GM19324 (cell line): ENCODE data around the gene GRN.
A peak's percentile ranks its signal among the peaks of the same experiment; 100 is the strongest.

Source experiments
- ATAC-seq: cut with Tn5 transposase; IDR thresholded peaks from one replicate; pipeline ENCODE4 v1.9.1; 2021; ENCODE audit warnings: mild to moderate bottlenecking, moderate library complexity; ENCODE audit not compliant: unreplicated experiment, low FRiP score

The GRN gene

GRCh38 chr17:44344939-44345453 lies at the start of gene GRN:
Gene GRN (plus strand): TSS chr17:44345302. CDS start chr17:44349165, 3,863 bp downstream.
- peak; percentile 66 for ATAC-seq

DNA sequence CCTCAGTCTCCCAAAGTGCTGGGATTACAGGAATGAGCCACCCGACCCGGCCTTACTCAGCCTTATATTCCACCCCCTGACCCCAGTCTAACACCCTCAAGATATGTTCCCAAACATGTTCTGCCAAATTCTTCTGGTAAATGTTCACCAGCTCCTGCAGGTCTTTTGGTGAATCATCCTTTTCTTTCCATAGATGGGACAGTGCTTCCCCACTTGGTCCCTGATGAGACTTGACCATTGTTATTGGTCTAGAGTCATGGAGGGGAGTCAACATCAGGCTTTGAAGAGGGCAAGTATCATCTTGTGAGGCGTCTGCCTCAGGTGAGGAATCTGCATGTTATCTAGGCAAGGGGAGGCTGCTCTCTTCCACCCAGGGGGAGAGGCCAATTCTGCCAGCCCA lies 47.1 kb upstream of the GRN start:
- no peak for ATAC-seq

GRCh38 chr17:44304651-44305050 lies 40.5 kb upstream of the GRN start:
- ATAC-seq = no peak

DNA sequence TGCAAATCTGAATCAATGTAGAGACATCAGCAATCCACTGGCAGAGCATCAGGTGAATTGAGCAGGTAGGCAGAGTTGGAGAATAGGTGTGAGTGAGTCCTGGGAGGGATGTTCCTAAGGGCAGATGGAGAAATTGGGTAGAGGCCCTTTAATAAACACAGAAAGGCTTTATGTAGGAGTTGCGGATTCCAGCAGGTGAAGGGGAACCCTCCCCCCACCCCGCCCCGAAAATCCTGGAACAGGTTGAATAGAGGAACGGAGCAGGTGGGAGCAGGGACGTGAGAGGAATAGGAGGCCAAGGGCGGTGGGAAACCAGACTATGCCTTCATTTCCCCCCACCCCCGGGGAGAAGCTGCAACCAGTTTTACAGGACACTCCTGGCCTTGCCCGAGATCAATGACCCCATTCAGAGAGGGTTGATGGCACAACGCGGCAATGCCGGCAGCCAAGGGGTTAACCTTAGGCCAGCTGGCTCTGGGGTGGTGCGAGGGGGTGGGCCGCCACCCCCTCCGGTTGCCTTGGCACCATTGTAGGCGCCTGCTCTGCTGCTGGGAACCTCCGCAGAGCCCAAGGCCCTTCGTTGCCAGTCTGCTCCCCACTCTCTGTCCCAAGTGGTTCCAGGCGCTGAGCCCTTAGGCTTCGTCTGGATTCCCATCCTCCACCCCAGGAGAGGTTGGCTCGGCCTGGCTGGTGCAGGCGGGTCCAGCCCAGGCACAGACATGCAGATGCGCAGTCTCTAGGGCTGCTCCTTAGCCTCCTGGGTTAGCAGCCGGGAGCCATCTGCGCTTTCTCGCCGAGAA lies 37.5 kb upstream of the GRN start:
- ATAC-seq = no peak

- peak; percentile 54 for ATAC-seq
Observed at GRCh38 chr17:44308320-44308818, 36.7 kb upstream of the GRN start, which contains the start of gene RUNDC3A. Gene RUNDC3A (plus strand): TSS chr17:44308601. CDS start chr17:44308833, 232 bp downstream.

DNA sequence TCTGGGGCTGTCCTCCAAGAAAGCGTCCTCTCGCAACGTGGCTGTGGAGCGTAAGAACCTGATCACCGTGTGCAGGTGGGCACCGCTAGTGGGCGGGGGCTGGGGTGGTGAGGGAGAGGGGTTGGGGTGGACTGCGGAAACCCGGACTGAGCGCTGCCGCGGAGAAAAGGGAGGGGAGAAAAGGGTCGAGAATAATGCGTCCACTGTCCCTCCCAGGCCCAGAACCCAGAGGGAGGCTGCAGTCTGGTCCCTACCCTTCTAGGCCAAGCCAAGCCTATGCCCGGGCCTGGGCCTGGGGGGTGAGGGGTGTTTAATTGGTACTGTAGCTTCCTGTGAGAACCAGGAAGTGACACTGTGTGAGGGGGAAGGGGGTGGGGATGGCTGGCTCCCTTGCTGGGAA lies 36.2 kb upstream of the GRN start:
- no peak for ATAC-seq

GRCh38 chr17:44309472-44309871 lies 35.6 kb upstream of the GRN start:
- no peak for ATAC-seq

DNA sequence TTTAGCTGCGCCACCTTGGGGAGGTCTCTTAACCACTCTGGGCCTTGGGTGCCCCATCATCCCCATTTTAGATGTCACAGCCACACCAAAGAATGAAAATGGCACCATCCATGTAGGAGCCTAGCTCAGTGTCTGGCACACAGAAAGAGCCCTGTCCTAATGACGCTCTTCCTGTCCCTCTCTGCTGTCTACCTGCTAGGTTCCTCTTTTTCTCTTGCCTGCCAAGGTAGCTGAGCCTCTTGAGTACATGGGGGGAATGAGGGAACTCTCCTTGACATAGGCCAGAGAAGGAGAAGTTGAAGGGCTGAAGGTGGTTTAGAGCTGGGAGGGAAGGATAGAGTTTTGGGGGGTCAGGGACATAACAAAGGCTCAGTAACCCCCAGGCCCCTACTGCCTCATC lies 34.9 kb upstream of the GRN start:
- ATAC-seq = no peak

DNA sequence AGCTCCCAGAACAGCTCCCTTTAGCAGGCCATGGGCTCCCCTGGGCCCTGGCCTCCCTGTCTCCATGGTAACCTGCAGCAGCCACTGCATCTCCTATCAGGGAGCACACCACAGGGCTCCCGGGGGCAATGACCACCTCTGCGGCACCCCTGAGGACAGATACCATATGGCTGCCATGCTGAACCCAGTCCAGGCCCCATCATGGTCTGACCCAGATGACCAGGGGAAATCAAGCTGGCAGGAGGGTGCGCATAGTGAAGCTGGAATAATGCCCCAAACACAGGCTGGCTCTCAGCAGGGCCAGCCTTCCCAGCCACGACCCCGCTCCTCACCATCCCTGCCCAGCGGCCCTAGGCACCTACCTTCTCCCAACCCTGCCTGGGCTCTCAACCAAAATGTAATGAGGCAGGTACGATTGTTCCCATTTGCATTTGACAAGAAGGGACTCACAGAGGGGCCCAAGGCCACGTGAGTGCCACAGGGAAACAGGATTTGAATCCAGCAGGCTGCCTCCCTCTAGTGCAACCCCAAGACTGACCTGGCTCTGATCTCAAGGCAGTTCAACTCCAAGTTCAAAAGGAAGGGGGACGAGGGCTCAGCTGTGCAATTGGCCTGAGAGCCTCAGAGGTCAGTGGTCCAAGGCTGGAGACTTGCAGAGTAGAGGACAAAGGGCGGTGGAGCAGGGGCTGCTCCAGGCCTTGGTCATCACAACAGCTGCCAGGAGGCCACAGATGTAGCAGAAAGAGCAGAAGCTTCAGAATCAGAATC lies 34.3 kb upstream of the GRN start:
- no peak for ATAC-seq

DNA sequence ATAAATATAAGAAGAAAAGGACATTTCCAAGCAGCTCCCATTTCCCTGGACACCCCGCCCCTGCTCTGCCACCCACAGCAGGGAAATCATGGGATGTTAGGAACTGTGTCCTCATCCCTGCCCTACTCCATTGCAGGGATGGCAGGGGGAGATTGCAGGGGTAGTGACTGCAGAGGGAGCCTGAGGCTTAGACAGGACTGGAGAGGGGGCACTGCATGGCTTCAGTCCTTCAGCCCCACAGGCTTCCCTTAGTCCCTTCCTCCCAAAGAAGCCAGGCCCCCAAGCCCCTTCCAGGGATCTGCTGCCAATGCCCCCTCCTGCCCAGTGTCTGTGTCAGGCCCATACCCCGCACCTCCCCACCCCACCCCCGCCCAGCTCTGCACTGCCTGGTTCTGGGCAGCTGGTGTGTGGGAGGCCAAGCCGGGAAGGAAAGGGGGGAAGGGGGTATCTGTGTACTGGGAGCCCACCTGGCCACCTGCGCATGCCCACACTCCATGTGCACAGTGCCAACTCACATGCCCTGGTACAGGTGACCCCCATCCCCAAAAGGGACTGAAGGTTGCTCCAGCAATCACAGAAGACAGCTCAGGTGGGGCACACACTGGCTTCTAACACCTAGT lies 33.4 kb upstream of the GRN start:
- ATAC-seq = no peak

- ATAC-seq = no peak
Observed at GRCh38 chr17:44312396-44313104, 32.6 kb upstream of the GRN start.

GRCh38 chr17:44314031-44314430 lies 31.1 kb upstream of the GRN start:
- ATAC-seq = no peak

GRCh38 chr17:44314524-44314868 lies 30.6 kb upstream of the GRN start:
- no peak for ATAC-seq

DNA sequence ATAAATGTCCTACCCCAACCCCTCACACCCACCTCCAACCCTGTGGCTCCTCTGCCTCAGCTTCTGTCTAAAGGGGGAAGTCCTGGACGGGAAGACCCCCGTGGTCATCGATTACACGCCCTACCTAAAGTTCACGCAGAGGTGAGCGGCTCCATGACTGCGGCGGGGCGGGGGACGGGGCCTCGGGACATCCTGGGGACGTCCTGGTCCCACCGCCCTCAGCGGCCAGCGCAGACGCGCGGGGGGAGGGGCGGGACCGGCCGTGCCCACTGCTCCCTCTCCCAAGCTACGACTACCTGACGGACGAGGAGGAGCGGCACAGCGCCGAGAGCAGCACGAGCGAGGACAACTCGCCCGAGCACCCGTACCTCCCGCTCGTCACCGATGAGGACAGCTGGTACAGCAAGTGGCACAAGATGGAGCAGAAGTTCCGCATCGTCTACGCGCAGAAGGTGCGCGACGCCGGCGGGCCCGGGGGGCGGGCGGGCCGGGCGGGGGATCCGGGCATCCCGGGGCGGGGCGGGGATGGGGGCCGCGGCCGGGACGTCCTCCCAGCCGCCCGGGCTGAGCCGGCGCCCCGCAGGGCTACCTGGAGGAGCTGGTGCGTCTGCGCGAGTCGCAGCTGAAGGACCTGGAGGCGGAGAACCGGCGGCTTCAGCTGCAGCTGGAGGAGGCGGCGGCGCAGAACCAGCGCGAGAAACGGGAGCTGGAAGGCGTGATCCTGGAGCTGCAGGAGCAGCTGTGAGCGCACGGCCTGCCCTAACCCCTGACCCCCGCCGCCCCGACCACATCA lies 30.0 kb upstream of the GRN start:
- no peak for ATAC-seq

DNA sequence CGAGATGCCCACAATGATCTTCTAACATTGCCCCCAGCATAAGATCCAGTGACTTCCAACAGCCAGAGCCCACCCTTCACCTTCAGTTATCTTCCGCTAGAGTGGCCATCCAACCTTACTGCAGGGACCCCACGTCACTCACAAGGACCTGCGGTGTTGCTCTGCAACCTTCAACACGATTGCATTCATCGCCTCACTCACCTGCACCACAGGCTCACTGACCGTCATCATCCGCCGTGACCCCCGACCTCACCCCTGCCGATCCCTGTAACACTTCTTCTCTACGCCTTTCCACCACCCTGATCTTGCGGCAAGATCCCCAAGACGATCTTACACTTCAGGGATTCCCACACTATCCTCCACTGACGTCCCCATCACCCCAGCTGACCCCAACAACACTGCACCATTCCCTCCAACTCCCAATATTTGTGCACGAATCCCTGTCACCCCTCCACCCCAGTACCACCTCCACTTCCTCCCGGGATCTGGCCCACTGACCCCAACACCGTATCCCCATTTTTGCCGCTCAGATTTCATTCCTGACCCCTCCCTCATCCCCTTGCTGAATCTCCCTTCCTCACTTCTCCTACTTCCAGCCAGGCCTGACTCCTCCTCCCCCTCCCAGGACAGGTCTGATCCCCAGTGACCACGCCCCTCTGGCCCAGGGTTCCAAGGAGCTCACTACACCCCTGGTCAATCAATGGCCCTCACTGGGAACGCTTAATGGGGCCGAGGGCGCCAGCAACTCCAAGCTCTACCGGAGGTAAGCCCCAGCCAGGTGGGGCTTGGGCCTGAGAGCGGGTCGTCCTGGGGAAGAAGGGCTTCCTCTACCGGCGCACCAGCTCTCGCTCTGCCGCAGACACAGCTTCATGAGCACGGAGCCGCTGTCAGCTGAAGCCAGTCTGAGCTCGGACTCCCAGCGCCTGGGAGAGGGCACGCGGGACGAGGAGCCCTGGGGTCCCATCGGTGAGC lies 29.1 kb upstream of the GRN start:
- no peak for ATAC-seq

GRCh38 chr17:44317545-44317944 lies 27.6 kb upstream of the GRN start:
- no peak for ATAC-seq

- ATAC-seq = no peak
Observed at GRCh38 chr17:44318077-44318892, 26.8 kb upstream of the GRN start.

- no peak for ATAC-seq
Observed at GRCh38 chr17:44320066-44320465, 25.0 kb upstream of the GRN start.
